Myocyte (in vitro differentiated cells): ENCODE measurements around the gene PROSER3. TPM values are rescaled to one million over a fixed set of nuclear protein-coding genes. Genes with fewer than 3 reads are reported as not detected.

Experiments
- DNase-seq: peaks from one replicate; pipeline ENCODE4 v3.0.0-alpha.2; 2012; ENCODE audit warnings: low read depth
- polyA plus RNA-seq: library from polyadenylated mRNA; unstranded; fragments of >200 nt; gene quantifications from one replicate; pipeline ENCODE4 v1.2.1, GENCODE V29; 2012; ENCODE audit warnings: missing spikeins
- total RNA-seq: library from RNA; depleted of rRNA; stranded (reverse); fragments of >200 nt; gene quantifications from 2 replicates; pipeline ENCODE4 v1.2.3, GENCODE V29; 2014

The PROSER3 gene
- total RNA-seq, result 3.2 and 3.6 TPM in 2 replicates
- polyA plus RNA-seq, result 11.0 TPM

- peak; percentile 100 for DNase-seq
These were observed at the start of gene PROSER3 for GRCh38 chr19:35757749-35758608. TSS of gene PROSER3 (plus strand) at chr19:35758176. CDS start at chr19:35758216, 40 bp downstream.

- no peak for DNase-seq
These were observed 49.6 kb upstream of the PROSER3 start for GRCh38 chr19:35708391-35708790.

- DNase-seq, result no peak
These were observed 46.9 kb upstream of the PROSER3 start for GRCh38 chr19:35710784-35711723.

- DNase-seq, result no peak
These were observed 45.1 kb upstream of the PROSER3 start for GRCh38 chr19:35712567-35713505.

- no peak for DNase-seq
These were observed 44.5 kb upstream of the PROSER3 start for GRCh38 chr19:35713506-35713850.

- DNase-seq, result no peak
These were observed 44.0 kb upstream of the PROSER3 start for GRCh38 chr19:35713904-35714495.

GRCh38 chr19:35714601-35715354, 43.2 kb upstream of the PROSER3 start:
- no peak for DNase-seq

- DNase-seq, result no peak
These were observed 42.6 kb upstream of the PROSER3 start for GRCh38 chr19:35715355-35715809.

GRCh38 chr19:35715981-35716800, 41.8 kb upstream of the PROSER3 start:
- DNase-seq, result no peak

GRCh38 chr19:35716801-35717664, 40.9 kb upstream of the PROSER3 start:
- peak; percentile 90 for DNase-seq

- DNase-seq, result peak; percentile 96
These were observed 40.2 kb upstream of the PROSER3 start, which contains the start of gene KMT2B for GRCh38 chr19:35717665-35718344. TSS of gene KMT2B (plus strand) at chr19:35718003. CDS start at chr19:35718019, 16 bp downstream.

GRCh38 chr19:35718345-35719041, 39.5 kb upstream of the PROSER3 start:
- DNase-seq, result peak; percentile 46

GRCh38 chr19:35719402-35720162, 38.4 kb upstream of the PROSER3 start:
- DNase-seq, result no peak

- no peak for DNase-seq
These were observed 37.8 kb upstream of the PROSER3 start for GRCh38 chr19:35720163-35720524.

- no peak for DNase-seq
These were observed 37.3 kb upstream of the PROSER3 start for GRCh38 chr19:35720648-35721047.

GRCh38 chr19:35721374-35721773, 36.6 kb upstream of the PROSER3 start:
- no peak for DNase-seq
